ENCODE measurements around the gene LARGE1.

DNA sequence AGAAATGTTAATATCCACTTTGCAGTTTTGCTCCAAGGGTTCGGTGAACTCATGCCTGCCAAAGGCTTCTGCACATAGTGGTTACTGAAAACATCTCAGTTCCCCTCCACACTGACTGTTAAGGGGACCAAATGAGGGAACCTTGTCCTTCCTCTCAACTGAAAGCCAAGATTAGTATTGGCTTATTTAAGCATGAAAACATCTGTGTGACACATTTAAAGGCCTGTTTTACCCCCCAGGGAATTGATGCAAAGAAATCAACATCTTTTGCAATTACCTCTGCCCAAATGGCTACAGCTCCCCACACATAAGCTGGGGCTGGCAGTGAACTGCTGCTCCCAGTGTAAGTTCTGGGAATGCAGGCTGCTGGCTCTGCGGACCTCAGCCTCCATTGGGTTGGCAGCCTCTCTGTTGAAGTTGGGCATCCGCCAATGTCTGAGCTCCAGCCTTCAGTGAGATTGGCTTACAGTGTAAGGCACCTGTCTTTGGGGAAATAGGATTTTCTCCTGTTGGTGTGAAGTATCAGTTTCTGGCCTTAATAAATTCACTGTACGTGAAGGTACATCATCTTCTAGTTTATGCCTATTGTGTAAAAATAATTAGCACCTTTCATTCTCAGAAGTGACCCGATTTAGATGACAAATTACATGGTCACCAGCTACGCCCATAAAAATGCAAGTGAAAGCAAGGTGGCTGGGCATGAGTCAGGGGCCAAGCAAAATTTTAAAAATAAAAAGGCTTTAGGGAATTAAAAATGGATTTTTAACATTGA is 648.7 kb downstream of the LARGE1 start:
- TF ChIP-seq POU5F1 (IDR thresholded peaks at IDR 0.05; ENCODE audit: low read depth, low read length) (no peak), EZH2 (IDR thresholded peaks at IDR 0.05; ENCODE audit: low read depth, low read length, severe bottlenecking) (no peak), PHF8 (conservative IDR thresholded peaks at IDR 0.05; ENCODE audit: low read depth, low read length) (no peak), HDAC2 (IDR thresholded peaks at IDR 0.05; ENCODE audit: borderline replicate concordance in 1 of 2, low read depth in 2 of 2, low read length in 2 of 2) (no peak), SRF (IDR thresholded peaks at IDR 0.05; ENCODE audit: low read depth, low read length) (no peak), POLR2AphosphoS5 (IDR thresholded peaks at IDR 0.05; ENCODE audit: low read depth, low read length) (no peak), RFX5 (IDR thresholded peaks at IDR 0.05; ENCODE audit: borderline replicate concordance, low read depth, low read length) (no peak)
- TF ChIP-seq, protein P1, sequence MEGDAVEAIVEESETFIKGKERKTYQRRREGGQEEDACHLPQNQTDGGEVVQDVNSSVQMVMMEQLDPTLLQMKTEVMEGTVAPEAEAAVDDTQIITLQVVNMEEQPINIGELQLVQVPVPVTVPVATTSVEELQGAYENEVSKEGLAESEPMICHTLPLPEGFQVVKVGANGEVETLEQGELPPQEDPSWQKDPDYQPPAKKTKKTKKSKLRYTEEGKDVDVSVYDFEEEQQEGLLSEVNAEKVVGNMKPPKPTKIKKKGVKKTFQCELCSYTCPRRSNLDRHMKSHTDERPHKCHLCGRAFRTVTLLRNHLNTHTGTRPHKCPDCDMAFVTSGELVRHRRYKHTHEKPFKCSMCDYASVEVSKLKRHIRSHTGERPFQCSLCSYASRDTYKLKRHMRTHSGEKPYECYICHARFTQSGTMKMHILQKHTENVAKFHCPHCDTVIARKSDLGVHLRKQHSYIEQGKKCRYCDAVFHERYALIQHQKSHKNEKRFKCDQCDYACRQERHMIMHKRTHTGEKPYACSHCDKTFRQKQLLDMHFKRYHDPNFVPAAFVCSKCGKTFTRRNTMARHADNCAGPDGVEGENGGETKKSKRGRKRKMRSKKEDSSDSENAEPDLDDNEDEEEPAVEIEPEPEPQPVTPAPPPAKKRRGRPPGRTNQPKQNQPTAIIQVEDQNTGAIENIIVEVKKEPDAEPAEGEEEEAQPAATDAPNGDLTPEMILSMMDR (IDR thresholded peaks at IDR 0.05; ENCODE audit: control extremely low read depth in 1 of 3, insufficient read depth in 1 of 3, low read depth in 1 of 3, low read length in 3 of 3), result no peak
- TF ChIP-seq, protein P2, sequence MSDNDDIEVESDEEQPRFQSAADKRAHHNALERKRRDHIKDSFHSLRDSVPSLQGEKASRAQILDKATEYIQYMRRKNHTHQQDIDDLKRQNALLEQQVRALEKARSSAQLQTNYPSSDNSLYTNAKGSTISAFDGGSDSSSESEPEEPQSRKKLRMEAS (IDR thresholded peaks at IDR 0.05), result no peak
